ENCODE data around the gene CDK8. TPM values are rescaled to one million over a fixed set of nuclear protein-coding genes. Genes with fewer than 3 reads are reported as not detected.

CDK8 gene
- total RNA-seq: 10 to 100 TPM in 2 of 3 donors, 1 to 10 TPM in 1; 10.0 to 13.1 (median 10.9) TPM
- 14.9 TPM for total RNA-seq (2013)

DNA sequence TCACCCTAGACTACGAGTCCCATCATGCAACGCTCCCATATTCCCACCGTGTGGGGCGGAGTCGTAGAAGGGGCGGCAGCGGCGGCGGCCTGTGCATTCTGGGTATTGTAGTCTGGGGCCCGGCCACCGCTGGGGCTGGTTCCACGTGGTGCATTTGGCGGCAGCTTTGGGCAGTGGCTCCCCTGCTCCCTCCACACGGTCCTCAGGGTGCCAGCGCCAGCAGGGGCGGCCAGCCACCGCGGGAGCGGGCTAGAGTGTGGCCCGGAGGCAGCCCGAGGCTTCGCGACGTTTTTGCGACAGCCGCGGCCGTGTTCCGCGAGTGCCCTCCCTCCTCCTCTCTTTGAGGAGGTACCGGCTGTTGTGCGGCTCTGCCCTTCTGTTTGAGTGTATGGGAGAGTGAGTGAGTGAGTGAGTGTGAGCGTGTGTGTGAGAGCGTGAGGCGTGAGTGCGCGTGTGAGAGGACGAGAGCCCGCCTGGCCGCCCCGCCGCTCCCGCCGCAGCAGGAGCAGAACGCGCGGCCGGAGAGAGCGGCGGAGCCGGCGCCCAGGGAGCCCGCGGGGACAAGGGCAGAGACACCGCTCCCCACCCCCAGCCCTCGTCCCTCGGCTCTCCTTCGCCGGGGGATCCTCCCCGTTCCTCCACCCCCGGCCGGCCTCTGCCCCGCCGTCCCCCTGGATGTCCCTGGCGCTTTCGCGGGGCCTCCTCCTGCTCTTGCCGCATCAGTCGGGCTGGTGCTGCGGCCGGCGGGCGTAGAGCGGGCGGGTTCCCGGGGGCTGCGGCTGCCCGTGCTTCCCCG is at the start of gene CDK8:
Gene CDK8 (plus strand): TSS at position 343 of the 796 bp plus-strand sequence. CDS start 513 bp downstream, outside the sequence.
- H3K27me3 Mint-ChIP-seq (ENCODE audit: low read depth in 2 of 2): no peaks in the 10 kb centered on the region
- Histone ChIP-seq H3K4me3 (ENCODE audit: low read length) (peak within 1 kb of the TSS; percentile 59), H3K36me3 (ENCODE audit: control insufficient read depth, insufficient read depth, low read length) (no peaks in the 10 kb centered on the region), H3K27ac (ENCODE audit: low read length) (peak within 1 kb of the TSS; percentile 66), H3K9me3 (ENCODE audit: control insufficient read depth, insufficient read depth, low read length) (no peaks in the 10 kb centered on the region), H3K27me3 (ENCODE audit: control insufficient read depth, insufficient read depth, low read length) (peaks cover 2% of the 10 kb centered on the region), H3K4me1 (ENCODE audit: control insufficient read depth, insufficient read depth, low read length) (peaks cover 10% of the 10 kb centered on the region)
- no peaks in the 10 kb centered on the region for H3K9me3 Mint-ChIP-seq
- no peaks in the 10 kb centered on the region for H3K36me3 Mint-ChIP-seq
- DNase-seq (peak; percentile 88 to 94), ATAC-seq (peak; percentile 86 to 94 (median 87))
- peaks cover 28 to 29% of the 10 kb centered on the region in 2 donors for H3K4me1 Mint-ChIP-seq
- TF ChIP-seq, protein P1, sequence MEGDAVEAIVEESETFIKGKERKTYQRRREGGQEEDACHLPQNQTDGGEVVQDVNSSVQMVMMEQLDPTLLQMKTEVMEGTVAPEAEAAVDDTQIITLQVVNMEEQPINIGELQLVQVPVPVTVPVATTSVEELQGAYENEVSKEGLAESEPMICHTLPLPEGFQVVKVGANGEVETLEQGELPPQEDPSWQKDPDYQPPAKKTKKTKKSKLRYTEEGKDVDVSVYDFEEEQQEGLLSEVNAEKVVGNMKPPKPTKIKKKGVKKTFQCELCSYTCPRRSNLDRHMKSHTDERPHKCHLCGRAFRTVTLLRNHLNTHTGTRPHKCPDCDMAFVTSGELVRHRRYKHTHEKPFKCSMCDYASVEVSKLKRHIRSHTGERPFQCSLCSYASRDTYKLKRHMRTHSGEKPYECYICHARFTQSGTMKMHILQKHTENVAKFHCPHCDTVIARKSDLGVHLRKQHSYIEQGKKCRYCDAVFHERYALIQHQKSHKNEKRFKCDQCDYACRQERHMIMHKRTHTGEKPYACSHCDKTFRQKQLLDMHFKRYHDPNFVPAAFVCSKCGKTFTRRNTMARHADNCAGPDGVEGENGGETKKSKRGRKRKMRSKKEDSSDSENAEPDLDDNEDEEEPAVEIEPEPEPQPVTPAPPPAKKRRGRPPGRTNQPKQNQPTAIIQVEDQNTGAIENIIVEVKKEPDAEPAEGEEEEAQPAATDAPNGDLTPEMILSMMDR (IDR thresholded peaks at IDR 0.05): no peak
- WGBS (ENCODE audit: insufficient coverage): under 1% methylated on average over 78 of the region's 79 CpGs
- H3K27ac Mint-ChIP-seq: peak within 1 kb of the TSS; percentile 84 to 94
- peak within 1 kb of the TSS; percentile 87 for H3K4me3 Mint-ChIP-seq
- intact Hi-C loops (cut with micrococcal nuclease): loop anchor here (1.0 to 5.0 kb wide), 3 partner anchors 33 to 952 kb away; partner anchors contain the start of gene NUP58

DNA sequence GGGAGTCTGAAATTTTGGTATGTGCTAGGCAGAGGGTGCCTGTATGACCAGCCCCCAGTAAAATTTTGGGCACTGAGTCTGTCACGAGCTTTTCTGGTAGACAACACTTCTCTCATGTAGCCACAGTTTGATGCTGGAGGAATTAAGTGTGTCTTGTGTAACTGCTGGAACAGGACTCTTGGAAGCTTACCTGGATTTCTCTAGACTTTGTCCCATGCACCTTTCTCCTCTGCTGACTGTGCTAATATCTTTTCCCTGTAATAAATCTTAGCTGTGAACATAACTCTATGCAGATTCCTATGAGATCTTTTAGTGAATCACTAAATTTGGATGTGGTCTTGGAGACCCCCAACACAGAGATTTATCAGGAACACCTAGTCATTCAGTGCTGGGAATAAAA is 45.6 kb upstream of the CDK8 start:
- Histone ChIP-seq H3K27me3 (ENCODE audit: control insufficient read depth, insufficient read depth, low read length) (no peaks in the 10 kb centered on the region), H3K27ac (ENCODE audit: low read length) (no peak overlapping the region), H3K9me3 (ENCODE audit: control insufficient read depth, insufficient read depth, low read length) (no peaks in the 10 kb centered on the region), H3K4me1 (ENCODE audit: control insufficient read depth, insufficient read depth, low read length) (no peaks in the 10 kb centered on the region), H3K4me3 (ENCODE audit: low read length) (no peak overlapping the region), H3K36me3 (ENCODE audit: control insufficient read depth, insufficient read depth, low read length) (peaks cover 56% of the 10 kb centered on the region)
- intact Hi-C loops (cut with micrococcal nuclease): no loop called here
- Mint-ChIP-seq H3K27ac (no peak overlapping the region), H3K4me3 (no peak overlapping the region), H3K4me1 (peaks cover 11 to 19% of the 10 kb centered on the region in 2 donors), H3K9me3 (no peaks in the 10 kb centered on the region), H3K27me3 (ENCODE audit: low read depth in 2 of 2) (no peaks in the 10 kb centered on the region), H3K36me3 (peaks cover 16% of the 10 kb centered on the region)
- 100% methylated on average over 1 of the region's 1 CpG for WGBS (ENCODE audit: insufficient coverage)
- TF ChIP-seq, protein P1 (IDR thresholded peaks at IDR 0.05): no peak
- no peak for ATAC-seq
- no peak for DNase-seq

DNA sequence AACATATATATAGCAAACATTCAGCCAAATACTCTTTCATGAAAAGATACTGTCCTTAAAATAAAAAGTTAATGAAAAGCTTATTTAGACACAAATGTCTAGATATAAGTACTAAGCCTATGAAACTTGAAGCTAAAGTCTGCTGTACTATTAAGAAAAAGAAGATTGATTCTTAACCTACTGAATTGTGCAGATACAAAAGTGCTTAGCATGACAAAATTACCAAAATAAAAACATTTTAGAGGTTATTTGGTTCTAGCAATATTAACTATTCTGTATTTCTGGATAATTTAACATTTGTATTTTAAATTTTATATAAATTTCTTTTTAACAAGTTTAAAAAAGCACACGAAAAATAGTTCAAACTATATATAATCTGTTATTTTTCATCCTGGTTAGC is 40.6 kb upstream of the CDK8 start:
- no peak overlapping the region for H3K4me3 Mint-ChIP-seq
- no peak for ATAC-seq

More for the DNA sequence above, 40.6 kb upstream of the CDK8 start:
- no peaks in the 10 kb centered on the region for H3K27me3 Mint-ChIP-seq (ENCODE audit: low read depth in 2 of 2)
- no peak for DNase-seq
- H3K9me3 Mint-ChIP-seq: no peaks in the 10 kb centered on the region
- Histone ChIP-seq H3K27me3 (ENCODE audit: control insufficient read depth, insufficient read depth, low read length) (no peaks in the 10 kb centered on the region), H3K4me3 (ENCODE audit: low read length) (no peak overlapping the region), H3K36me3 (ENCODE audit: control insufficient read depth, insufficient read depth, low read length) (peaks cover 85% of the 10 kb centered on the region), H3K27ac (ENCODE audit: low read length) (no peak overlapping the region), H3K4me1 (ENCODE audit: control insufficient read depth, insufficient read depth, low read length) (no peaks in the 10 kb centered on the region), H3K9me3 (ENCODE audit: control insufficient read depth, insufficient read depth, low read length) (no peaks in the 10 kb centered on the region)
- intact Hi-C loops (cut with micrococcal nuclease): no loop called here
- H3K4me1 Mint-ChIP-seq: peaks cover 24 to 25% of the 10 kb centered on the region in 2 donors
- TF ChIP-seq, protein P1 (IDR thresholded peaks at IDR 0.05): no peak
- H3K27ac Mint-ChIP-seq: no peak overlapping the region
- H3K36me3 Mint-ChIP-seq: peaks cover 30% of the 10 kb centered on the region
- no CpG with 5 or more reads among the region's 1 CpG for WGBS (ENCODE audit: insufficient coverage)
